ENCODE measurements around the gene ALOX15. TPM values are rescaled to one million over a fixed set of nuclear protein-coding genes. Genes with fewer than 3 reads are reported as not detected.
"Not testable (repeated sequence)": the region's sequence is repeated elsewhere in the genome, so short reads cannot be mapped to it uniquely, and the experiment has no call there.

ALOX15 gene
- total RNA-seq, 1 experiment from 2014 or later, result 1.8 TPM

DNA sequence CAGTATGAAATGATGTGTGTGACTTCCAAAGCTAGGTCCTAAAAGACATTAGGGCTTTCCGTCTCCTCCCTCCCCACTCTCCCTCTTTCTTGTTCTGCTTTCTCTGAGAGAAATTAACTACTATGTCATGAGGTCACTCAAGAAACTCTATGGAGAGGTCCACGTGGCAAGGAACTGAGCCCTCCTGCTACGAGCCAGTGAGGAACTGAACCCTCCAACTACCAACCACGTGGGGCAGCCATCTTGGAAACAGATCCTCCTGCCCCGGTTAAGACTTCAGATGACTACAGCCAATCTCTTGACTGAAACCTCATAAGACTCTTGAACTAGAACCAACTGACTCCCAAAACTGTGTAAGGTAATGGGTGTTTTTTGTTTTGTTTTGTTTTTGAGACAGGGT lies 4.2 kb upstream of the ALOX15 start:
- H2AFZ ChIP-seq, result no peak overlapping the region
- no peaks in the 10 kb centered on the region for H3K4me1 ChIP-seq (replicated peaks; ENCODE audit: insufficient read depth)
- H3K4me2 ChIP-seq, result no peak overlapping the region
- ChIA-PET CTCF (no interaction called here), POLR2A (ENCODE audit: unreplicated experiment) (no interaction called here)
- peaks cover 6% of the 10 kb centered on the region; the same call in 1 of the 2 replicates for H3F3A ChIP-seq (ENCODE audit: insufficient read depth, low read depth)
- TF ChIP-seq EZH2 (IDR thresholded peaks at IDR 0.05; ENCODE audit: low read depth), result no peak
- no peak for TF ChIP-seq CTCF (conservative IDR thresholded peaks at IDR 0.05)
- no peaks in the 10 kb centered on the region for H3K36me3 ChIP-seq (ENCODE audit: low read depth)
- DNase-seq, result no peak
- no peaks in the 10 kb centered on the region for H3K9me3 ChIP-seq (ENCODE audit: insufficient read depth, low read depth)
- no peaks in the 10 kb centered on the region for H3K79me2 ChIP-seq (ENCODE audit: low read depth)
- no peak overlapping the region for H3K27ac ChIP-seq
- no TSS peak for BruUV-seq (replicated peaks)
- no peaks in the 10 kb centered on the region for H4K20me1 ChIP-seq (ENCODE audit: insufficient read depth)
- H3K9me2 ChIP-seq (ENCODE audit: insufficient read depth), result no peaks in the 10 kb centered on the region
- H3K4me3 ChIP-seq, result no peak overlapping the region
- H3K27me3 ChIP-seq (ENCODE audit: insufficient read depth, low read depth), result 0 out of 2 replicates have a peak, but pooled peaks cover 4% of the 10 kb centered on the region
- intact Hi-C loops (cut with micrococcal nuclease; ENCODE audit: unreplicated experiment), result no loop called here

DNA sequence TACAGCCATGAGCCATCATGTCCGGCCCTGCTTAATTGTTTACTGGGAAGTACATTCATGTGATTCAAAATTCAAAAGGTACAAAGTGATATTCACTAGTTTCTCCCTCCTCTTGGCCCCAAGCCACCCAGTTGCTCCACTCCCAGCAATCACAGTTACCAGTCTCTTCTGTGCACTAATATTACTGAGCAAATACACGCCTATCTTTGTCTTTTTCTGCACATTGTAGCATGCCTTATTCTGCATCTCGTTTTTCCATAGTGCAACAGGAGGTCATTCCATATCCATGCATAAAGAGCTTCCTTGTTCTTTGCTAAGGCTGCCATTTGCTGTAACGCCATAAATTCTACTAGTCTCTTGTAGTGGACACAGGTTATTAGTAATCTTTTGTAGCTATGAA lies 2.2 kb upstream of the ALOX15 start:
- Histone ChIP-seq H2AFZ (no peak overlapping the region), H3K79me2 (ENCODE audit: low read depth) (no peaks in the 10 kb centered on the region), H3F3A (ENCODE audit: insufficient read depth, low read depth) (peaks cover 6% of the 10 kb centered on the region; the same call in 1 of the 2 replicates), H3K4me1 (replicated peaks; ENCODE audit: insufficient read depth) (peaks cover 7% of the 10 kb centered on the region; the same call in 1 of the 2 replicates), H3K9me2 (ENCODE audit: insufficient read depth) (no peaks in the 10 kb centered on the region), H4K20me1 (ENCODE audit: insufficient read depth) (no peaks in the 10 kb centered on the region), H3K4me2 (no peak overlapping the region), H3K4me3 (no peak overlapping the region), H3K36me3 (ENCODE audit: low read depth) (no peaks in the 10 kb centered on the region), H3K27me3 (ENCODE audit: insufficient read depth, low read depth) (0 out of 2 replicates have a peak, but pooled peaks cover 4% of the 10 kb centered on the region), H3K9me3 (ENCODE audit: insufficient read depth, low read depth) (no peaks in the 10 kb centered on the region), H3K27ac (no peak overlapping the region)
- ChIA-PET POLR2A (ENCODE audit: unreplicated experiment) (no interaction called here), CTCF (no interaction called here)
- intact Hi-C loops (cut with micrococcal nuclease; ENCODE audit: unreplicated experiment), result no loop called here
- DNase-seq, result no peak
- no peak for TF ChIP-seq EZH2 (IDR thresholded peaks at IDR 0.05; ENCODE audit: low read depth)
- TF ChIP-seq CTCF (conservative IDR thresholded peaks at IDR 0.05), result no peak
- BruUV-seq (replicated peaks), result no TSS peak

- H3K27ac ChIP-seq, result no peak overlapping the region
- intact Hi-C loops (cut with micrococcal nuclease; ENCODE audit: unreplicated experiment), result no loop called here
- H3K9me2 ChIP-seq (ENCODE audit: insufficient read depth), result no peaks in the 10 kb centered on the region
- no TSS peak for BruUV-seq (replicated peaks)
- H3K4me2 ChIP-seq, result no peak overlapping the region
- DNase-seq, result no peak
- H3F3A ChIP-seq (ENCODE audit: insufficient read depth, low read depth), result peaks cover 6% of the 10 kb centered on the region; the same call in 1 of the 2 replicates
- no peaks in the 10 kb centered on the region for H3K79me2 ChIP-seq (ENCODE audit: low read depth)
- ChIA-PET CTCF (no interaction called here), POLR2A (ENCODE audit: unreplicated experiment) (no interaction called here)
- peaks cover 10% of the 10 kb centered on the region; the same call in 1 of the 2 replicates for H3K4me1 ChIP-seq (replicated peaks; ENCODE audit: insufficient read depth)
- H2AFZ ChIP-seq, result no peak overlapping the region
- H3K9me3 ChIP-seq (ENCODE audit: insufficient read depth, low read depth), result no peaks in the 10 kb centered on the region
- H3K4me3 ChIP-seq, result no peak overlapping the region
- H4K20me1 ChIP-seq (ENCODE audit: insufficient read depth), result no peaks in the 10 kb centered on the region
- TF ChIP-seq CTCF (conservative IDR thresholded peaks at IDR 0.05) (no peak), EZH2 (IDR thresholded peaks at IDR 0.05; ENCODE audit: low read depth) (no peak)
- H3K27me3 ChIP-seq (ENCODE audit: insufficient read depth, low read depth), result 0 out of 2 replicates have a peak, but pooled peaks cover 4% of the 10 kb centered on the region
- H3K36me3 ChIP-seq (ENCODE audit: low read depth), result no peaks in the 10 kb centered on the region
Observed at GRCh38 chr17:4642286-4642685, 808 bp upstream of the ALOX15 start.

DNA sequence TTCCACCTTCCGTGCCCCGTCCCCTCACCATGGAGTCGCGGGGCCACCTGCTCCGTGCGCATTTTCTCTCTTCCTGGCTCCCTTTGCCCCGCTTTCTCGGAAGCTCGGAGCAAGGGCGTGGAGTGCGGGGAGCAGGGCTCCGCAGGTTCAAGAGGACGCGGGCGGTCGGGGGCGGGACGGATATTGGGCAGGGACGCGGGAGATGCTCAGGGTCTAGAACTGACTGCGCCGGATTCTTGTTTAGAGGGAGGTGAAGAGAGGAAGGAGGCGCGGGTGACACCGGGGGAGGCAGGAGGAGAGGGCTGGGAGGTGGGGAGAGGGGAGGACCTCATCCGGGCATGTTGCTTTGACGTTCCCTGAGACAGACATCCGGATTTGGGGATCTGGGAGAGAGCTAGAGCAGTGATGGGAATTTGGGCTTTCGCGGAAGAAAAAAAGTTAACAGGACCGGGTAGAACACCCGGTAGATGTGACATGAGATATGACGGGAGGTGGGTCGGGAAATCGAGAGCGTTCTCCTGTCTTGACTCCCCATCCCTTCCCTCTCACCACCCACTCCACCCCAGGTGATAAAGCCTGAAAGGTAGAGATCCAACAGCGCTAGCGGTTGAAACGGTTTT lies 799 bp downstream of the ALOX15 start:
- H3K4me3 ChIP-seq; POLR2A ChIA-PET (ENCODE audit: unreplicated experiment); H3K79me2 ChIP-seq (ENCODE audit: low read depth); CTCF ChIA-PET; H3K27me3 ChIP-seq (ENCODE audit: insufficient read depth, low read depth); H3F3A ChIP-seq (ENCODE audit: insufficient read depth, low read depth); H3K36me3 ChIP-seq (ENCODE audit: low read depth); H3K4me1 ChIP-seq (replicated peaks; ENCODE audit: insufficient read depth); H3K27ac ChIP-seq; BruUV-seq (replicated peaks); H3K9me2 ChIP-seq (ENCODE audit: insufficient read depth); H3K4me2 ChIP-seq; intact Hi-C loops (cut with micrococcal nuclease; ENCODE audit: unreplicated experiment); H2AFZ ChIP-seq; H3K9me3 ChIP-seq (ENCODE audit: insufficient read depth, low read depth); H4K20me1 ChIP-seq (ENCODE audit: insufficient read depth); DNase-seq: not testable (repeated sequence)

- H4K20me1 ChIP-seq (ENCODE audit: insufficient read depth); H3K36me3 ChIP-seq (ENCODE audit: low read depth); H3K4me1 ChIP-seq (replicated peaks; ENCODE audit: insufficient read depth); H3K27ac ChIP-seq; H3K79me2 ChIP-seq (ENCODE audit: low read depth); H3F3A ChIP-seq (ENCODE audit: insufficient read depth, low read depth); H3K9me2 ChIP-seq (ENCODE audit: insufficient read depth); H3K27me3 ChIP-seq (ENCODE audit: insufficient read depth, low read depth); BruUV-seq (replicated peaks); H3K9me3 ChIP-seq (ENCODE audit: insufficient read depth, low read depth): not testable (repeated sequence)
- ChIA-PET POLR2A (ENCODE audit: unreplicated experiment) (interaction anchor here (0.6 to 0.7 kb wide), 3 partner anchors 40 to 982 kb away, joined by 3 to 4 read pairs (median 3); no protein-coding TSS in a partner anchor), CTCF (interaction anchor here (1.2 kb wide), 1 partner anchor 245 kb away, joined by 3 read pairs; no protein-coding TSS in a partner anchor)
- H3K4me2 ChIP-seq, result peak overlapping the region; percentile 80
- peak overlapping the region; percentile 53; the same call in 1 of the 2 replicates for H3K4me3 ChIP-seq
- peak overlapping the region; percentile 72; the same call in 1 of the 2 replicates for H2AFZ ChIP-seq
- intact Hi-C loops (cut with micrococcal nuclease; ENCODE audit: unreplicated experiment), result loop anchor here (5.0 kb wide), 2 partner anchors 248 to 268 kb away; no protein-coding TSS in a partner anchor
- DNase-seq, result peak in 1 of 2 experiments; percentile 56
Observed at GRCh38 chr17:4639301-4640059, 2.0 kb downstream of the ALOX15 start.

All from PC-9 (cell line).